HG03571 (cell line): ENCODE measurements around the gene SMARCB1.

Experiments
- ATAC-seq: cut with Tn5 transposase; IDR thresholded peaks from one replicate; pipeline ENCODE4 v1.9.1; 2021; ENCODE audit not compliant: unreplicated experiment

Gene SMARCB1

DNA sequence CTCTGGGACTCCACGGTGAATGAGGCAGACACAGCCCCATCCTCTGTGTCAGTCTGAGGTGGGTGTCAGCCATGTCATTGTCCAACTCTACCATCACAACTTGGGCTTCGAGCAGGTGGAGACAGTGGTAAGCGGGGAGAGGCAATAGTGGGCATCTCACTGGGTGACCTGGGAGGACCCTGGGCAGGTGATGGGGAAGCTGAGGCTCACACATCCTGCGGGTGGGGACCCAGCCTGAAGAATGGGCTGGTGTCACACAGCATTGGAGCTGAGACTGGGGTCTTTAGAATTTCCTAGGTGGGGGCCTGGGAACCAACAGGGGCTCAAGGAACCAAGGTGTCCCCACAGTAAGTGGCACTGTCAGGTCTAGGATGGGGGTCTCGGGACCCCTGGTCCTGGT lies 7.0 kb upstream of the SMARCB1 start:
- no peak for ATAC-seq

DNA sequence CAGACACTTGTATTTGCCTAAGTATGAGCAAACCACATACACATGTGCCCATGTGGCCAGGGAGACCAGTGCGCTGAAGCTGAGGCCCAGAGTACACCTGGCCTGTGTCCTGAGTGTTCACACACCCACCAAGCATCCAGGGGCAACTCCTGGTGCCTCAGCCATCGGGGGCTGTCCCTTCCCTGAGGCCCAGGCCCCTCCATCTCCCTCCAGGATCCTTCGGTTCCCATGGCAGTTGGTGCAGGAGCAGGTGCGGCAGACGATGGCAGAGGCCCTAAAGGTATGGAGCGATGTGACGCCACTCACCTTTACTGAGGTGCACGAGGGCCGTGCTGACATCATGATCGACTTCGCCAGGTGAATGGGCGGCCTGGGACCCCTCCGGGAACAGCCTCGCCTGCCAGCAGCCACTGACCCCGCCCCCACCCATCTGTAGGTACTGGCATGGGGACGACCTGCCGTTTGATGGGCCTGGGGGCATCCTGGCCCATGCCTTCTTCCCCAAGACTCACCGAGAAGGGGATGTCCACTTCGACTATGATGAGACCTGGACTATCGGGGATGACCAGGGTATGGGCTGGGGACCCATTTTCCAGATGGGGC lies 6.5 kb upstream of the SMARCB1 start:
- no peak for ATAC-seq

DNA sequence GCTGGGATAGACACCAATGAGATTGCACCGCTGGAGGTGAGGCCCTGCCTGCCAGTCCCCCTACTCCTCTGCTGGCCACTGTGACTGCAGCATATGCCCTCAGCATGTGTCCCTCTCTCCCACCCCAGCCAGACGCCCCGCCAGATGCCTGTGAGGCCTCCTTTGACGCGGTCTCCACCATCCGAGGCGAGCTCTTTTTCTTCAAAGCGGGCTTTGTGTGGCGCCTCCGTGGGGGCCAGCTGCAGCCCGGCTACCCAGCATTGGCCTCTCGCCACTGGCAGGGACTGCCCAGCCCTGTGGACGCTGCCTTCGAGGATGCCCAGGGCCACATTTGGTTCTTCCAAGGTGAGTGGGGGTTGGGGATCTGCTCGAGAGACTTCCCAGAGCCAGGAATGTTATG lies 5.7 kb upstream of the SMARCB1 start:
- no peak for ATAC-seq

DNA sequence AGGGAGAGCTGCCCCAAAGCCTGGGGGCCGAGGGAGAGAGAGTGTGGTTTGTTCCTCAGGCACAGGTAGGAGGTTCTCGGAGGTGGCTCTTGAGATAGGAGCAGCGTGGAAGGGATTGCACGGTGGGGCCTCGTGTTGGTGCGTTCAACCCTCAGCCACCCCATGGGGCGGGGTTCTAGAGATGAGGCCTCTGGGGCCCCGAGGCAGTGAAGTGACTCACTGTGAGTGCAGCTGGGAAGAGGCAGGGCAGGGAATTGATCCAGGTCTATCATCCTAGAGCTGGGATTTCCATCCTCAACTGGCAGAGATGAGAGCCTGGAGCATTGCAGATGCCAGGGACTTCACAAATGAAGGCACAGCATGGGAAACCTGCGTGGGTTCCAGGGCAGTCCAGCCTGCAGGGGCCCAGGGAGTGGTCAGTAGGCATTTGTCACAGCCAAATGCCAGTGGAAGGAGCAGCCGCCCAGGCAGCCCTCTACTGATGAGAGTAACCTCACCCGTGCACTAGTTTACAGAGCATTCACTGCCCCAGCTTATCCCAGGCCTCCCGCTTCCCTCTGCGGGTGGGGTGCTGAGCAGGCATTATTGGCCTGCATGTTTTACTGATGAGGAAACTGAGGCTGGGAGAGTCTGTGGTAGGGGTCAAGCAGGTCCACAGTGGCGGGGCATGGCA lies 5.1 kb upstream of the SMARCB1 start:
- no peak for ATAC-seq

DNA sequence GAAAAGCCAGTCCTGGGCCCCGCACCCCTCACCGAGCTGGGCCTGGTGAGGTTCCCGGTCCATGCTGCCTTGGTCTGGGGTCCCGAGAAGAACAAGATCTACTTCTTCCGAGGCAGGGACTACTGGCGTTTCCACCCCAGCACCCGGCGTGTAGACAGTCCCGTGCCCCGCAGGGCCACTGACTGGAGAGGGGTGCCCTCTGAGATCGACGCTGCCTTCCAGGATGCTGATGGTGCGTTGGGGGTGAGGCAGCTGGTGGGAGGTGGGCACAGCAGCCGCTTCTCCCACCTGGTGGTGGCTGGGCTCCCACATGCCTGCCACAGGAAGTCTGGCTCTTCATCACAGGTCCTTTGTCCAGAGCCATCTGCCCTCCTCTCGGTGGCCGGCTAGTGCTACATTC lies 4.5 kb upstream of the SMARCB1 start:
- no peak for ATAC-seq

DNA sequence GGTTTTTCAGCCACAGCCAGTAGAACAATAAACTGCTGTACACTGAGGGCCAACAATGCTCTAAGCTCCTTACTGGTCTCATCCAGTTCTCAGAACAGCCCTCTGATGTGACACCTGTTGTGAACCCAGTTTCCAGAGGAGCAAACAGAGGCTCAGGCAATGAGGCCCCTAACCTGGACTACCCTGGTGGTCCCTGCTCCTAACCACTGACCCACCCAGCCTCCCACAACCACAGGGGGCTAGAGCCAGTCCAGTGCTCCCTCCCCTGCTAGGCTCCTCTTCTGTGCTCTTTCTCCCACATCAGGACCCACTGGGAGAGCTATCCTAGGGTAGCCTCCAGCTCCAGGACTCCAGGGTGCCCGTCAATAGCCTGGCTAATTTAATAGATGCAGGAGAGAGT lies 4.1 kb upstream of the SMARCB1 start:
- ATAC-seq = no peak

DNA sequence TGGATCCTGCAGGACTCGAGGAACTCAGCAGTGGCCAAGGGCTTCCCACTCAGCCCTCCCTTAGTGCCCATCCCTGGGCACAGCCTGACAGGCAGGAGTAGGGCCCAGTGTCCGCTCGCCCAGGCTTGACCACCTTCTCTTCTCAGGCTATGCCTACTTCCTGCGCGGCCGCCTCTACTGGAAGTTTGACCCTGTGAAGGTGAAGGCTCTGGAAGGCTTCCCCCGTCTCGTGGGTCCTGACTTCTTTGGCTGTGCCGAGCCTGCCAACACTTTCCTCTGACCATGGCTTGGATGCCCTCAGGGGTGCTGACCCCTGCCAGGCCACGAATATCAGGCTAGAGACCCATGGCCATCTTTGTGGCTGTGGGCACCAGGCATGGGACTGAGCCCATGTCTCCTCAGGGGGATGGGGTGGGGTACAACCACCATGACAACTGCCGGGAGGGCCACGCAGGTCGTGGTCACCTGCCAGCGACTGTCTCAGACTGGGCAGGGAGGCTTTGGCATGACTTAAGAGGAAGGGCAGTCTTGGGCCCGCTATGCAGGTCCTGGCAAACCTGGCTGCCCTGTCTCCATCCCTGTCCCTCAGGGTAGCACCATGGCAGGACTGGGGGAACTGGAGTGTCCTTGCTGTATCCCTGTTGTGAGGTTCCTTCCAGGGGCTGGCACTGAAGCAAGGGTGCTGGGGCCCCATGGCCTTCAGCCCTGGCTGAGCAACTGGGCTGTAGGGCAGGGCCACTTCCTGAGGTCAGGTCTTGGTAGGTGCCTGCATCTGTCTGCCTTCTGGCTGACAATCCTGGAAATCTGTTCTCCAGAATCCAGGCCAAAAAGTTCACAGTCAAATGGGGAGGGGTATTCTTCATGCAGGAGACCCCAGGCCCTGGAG lies 3.3 kb upstream of the SMARCB1 start:
- no peak for ATAC-seq

DNA sequence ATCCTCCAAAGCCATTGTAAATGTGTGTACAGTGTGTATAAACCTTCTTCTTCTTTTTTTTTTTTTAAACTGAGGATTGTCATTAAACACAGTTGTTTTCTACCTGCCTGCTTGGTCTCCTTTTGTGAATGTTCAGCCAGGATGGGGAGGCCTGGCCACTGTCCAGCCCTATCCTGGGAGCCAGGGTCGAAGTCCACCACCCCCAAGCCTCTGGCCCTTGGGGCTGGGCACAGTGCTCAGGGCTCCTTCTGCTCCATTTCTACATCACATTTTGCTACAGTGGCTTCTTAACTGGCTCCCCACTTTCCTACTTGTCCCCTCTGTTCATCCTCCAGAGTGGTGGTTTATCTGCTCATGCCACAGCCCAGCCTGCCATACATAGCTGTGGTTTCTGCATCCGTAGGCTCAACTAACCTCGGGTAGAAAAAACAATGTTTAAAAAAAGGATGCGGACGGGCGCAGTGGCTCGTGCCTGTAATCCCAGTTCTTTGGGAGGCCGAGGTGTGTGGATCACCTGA lies 2.5 kb upstream of the SMARCB1 start:
- ATAC-seq = no peak

DNA sequence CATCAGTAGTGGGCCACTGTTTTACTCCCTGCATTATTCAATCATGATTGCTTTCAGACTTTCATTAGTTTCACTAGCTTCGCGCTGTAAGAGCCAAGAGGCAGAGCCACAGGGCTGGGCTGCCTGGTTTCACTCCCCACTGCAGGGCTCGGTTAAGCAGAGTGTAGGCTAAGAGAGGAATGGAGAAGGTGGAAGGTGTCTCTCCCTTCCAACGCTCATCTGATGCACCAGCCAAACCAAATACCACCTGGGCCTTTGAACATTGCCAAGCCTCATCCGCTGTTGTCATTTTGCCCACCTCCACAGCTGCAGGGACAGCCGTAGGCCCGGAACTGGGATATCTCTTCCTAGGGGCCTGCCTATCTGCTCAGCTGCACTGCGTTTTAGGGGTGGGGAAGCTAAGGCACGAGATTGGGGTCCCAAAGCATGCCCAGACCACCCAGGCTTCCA lies 480 bp upstream of the SMARCB1 start:
- ATAC-seq = no peak

DNA sequence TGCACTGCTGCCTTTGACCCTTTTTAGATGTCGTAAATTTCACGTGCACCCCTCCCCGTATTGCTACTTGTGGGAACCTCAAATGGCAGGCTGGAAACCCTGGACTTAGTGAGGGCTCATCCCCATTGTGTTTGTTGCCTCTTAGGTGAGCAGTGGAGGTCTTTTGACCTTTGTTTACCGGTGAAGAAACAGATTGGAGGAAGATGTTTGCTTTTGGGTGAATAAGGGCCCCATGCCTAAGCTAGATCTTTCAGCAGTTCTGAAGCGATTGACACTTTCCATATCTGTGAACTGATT lies 782 bp downstream of the SMARCB1 start:
- no peak for ATAC-seq

DNA sequence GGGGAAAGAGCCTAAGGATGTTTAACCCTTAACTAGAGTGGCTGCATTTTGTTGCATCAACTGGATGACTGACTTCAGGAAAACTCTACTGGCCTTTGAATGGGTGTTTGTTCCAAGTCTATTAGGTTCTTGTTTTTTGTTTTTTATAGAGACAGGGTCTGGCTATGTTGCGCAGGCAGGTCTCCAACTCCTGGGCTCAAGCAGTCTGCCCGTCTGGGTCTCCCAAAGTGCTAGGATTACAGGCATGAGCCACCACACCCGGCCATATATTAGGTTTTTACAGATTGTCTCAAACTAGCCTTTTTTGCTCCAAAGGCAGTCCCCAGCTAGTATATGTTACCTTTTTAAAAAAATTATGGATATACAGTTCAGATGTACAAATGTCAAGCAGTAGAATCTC lies 1.1 kb downstream of the SMARCB1 start:
- no peak for ATAC-seq

DNA sequence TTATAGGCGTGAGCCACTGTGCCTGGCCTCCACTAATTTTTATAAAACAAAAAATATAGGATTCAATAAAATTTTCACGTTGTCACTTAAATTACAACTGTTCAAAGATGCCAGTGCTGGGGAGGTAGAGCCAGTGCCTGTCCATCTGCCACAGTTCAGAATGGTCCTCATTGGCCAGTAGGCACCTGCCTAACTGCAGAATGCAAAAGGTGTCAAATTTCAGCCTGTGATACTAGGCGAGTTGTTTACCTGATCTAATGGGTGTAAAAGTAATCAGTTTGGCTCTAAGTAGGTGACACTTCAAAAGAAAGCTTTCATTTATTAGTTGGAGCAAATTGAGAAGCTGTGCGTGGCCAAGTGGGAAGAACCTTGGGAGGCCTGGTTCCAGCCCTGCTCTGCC lies 2.4 kb downstream of the SMARCB1 start:
- ATAC-seq = no peak

DNA sequence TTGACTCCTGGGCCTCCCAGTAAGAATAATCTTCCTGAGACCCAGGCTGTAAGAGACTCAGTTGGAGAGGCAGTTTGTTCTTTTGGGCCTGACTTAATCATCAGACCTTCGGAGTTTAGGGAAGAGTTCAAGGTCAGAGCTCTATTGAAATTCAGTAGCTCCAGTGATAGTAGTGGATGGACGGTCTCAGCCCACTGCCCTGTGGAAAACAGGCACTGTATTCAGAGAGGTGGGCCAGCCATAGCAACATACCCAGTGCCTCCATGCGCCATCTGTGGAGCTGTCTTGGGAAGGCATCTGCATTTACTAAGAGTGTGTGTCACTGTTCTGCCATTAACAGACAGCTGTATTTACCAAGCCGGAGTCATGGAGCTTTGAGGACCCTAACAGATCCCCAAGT lies 2.9 kb downstream of the SMARCB1 start:
- no peak for ATAC-seq

DNA sequence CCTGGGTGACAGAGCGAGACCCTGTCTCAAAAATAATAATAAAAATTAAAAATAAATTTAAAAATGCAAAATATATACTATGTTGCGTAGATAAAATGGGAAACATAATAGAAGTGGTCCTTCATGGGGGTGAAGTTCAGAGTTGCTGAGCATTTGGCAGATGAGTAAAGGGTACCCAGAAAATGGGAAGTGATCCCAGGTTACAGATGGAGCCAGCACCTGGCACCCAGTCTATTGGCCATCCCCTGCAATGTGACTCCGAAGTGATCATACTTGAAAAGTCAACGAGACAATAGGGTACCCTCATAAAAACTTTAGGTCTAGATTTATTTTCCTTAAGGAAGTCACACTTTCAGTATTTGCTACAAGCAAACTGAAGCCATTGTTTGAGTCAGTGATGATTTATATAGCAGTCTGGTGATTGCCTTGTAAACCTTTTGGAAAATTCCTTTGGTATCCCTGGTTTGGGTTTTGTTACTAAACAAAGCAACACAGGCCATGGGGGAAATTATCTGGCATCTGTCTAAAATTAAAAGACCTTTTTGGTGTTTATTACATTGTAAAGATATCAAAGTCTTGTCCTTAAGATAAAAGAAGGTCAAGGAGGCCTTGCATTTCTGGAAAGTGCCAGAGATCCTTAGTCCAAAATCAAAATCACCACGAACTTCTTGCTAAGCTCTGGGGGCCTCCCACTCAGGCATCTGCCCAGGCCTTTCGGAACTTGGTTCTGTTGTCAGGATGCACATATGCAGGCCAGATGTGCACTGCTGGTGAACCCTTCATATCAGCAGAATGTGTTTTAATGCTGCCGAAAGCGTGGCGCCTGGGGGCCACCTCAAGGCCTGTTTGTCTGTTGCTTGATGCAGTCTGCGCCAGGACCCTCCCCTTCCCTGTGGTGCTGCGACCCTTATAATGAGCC lies 4.3 kb downstream of the SMARCB1 start:
- ATAC-seq = no peak

DNA sequence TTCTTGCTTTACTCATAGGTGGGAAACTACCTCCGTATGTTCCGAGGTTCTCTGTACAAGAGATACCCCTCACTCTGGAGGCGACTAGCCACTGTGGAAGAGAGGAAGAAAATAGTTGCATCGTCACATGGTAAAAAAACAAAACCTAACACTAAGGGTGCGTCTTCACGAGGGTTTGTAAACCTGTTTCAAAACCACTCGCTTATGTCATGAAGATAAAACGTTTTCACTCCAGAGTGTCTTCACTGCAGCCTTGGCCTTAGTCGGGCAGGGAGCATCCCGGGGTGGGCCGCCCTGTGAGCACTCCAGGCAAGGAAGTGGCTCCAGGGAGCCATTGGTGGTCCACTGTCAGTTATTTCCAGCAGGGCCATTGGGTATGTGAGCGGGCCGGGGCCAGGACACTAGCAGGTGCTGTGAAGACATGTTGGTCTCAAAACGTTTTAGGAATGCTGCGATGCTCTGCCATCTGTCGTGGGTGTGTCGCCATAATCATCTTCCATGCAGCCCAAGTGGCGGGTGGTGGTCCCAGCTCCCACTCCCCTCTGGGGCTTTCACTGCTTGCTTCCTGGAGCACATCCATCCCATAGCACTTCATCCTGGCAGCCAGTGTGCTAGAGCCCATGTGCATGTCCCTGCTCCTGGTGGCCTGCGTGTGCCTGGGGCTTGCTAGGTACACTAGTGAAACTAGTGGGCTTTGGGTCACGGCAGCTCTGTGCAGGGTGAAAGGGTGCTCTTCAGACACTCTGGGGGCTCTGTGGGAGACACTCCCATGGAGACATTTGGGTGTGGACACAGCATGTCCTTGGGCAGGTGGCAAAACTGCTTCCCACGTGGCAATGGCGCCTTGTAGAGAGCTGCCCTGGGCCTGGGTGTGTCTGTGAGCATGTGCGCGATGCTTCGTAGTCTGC lies 5.2 kb downstream of the SMARCB1 start:
- ATAC-seq = no peak

DNA sequence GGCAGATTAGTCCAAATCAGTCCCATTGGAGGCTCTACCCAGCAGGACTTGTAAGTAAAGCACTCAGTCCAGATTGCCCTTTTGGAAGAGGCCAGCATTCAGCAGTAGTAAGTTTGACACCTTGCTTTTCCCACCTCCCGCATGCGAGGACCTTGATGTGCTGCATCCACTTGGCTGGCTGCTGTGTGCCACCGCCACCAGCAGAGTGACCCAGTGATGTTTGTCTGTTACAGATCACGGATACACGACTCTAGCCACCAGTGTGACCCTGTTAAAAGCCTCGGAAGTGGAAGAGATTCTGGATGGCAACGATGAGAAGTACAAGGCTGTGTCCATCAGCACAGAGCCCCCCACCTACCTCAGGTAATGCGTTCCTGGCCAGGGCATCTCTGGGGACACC lies 6.6 kb downstream of the SMARCB1 start:
- ATAC-seq = no peak

DNA sequence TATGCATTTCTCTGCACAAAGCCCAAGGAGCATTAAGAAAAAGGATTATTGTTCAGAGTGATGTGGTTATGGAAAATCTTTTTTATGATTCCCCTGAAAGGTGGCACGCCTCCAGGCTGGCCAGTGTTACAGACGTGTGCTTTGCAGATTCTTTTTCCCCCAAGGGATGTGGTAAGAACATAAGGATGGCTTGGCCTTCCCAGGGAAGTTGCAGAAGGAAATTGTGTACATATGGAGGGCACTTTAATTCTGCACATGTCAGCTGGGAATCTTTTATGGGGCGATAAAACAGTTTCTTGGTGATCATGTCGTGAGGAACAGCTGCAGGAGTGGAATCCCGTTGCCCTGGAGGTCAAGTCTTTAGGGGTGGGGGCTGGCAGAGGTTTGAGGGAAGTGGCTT lies 9.7 kb downstream of the SMARCB1 start:
- no peak for ATAC-seq

DNA sequence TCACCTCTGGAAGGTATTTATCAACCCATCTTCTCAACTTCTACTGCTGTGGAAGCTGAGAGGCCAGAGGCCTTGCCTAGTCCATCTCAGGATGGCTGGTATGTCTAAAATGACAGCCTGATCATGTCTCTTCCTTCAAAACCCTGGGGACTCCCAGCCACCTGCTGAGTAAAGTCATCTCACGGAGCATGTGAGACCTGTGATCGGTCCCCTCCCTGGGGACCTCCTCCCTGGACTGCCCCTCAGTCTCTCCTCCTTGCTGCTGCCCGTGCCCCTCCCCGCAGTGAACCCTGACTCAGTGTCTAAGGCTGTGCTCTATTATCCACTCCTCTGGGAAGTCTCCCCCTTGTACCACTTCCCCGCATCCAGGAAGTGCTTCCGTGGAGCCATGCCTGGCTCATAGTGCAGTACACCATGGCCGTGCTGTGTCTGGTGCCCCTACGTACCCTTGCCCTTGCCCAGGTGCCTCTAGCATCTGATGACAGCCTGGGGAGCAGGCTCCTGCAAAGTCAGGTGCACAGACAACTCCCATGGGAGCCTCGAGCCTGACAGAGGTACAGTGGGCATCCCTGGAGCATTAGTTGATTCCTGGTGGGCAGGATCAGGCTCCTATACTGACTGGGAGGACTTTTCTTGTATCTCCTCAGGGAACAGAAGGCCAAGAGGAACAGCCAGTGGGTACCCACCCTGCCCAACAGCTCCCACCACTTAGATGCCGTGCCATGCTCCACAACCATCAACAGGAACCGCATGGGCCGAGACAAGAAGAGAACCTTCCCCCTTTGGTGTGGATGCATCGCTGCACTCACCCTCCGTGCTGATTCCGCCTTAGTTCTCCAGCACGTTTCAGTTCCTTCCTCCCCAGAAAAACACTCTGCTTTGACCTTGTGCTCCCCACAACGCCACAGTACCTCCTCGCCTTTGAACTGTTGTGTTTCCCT lies 13.8 kb downstream of the SMARCB1 start:
- ATAC-seq = peak; percentile 39
